SK-N-MC (cell line): ENCODE measurements around the gene SLC22A16.

Experiments
- EZH2 ChIP-seq: fragments of 200-600 bp; sonication (generic); IDR thresholded peaks from one replicate; pipeline ENCODE4 v1.6.1; 2017; ENCODE audit warnings: antibody characterized with exemption
- POLR2AphosphoS5 ChIP-seq: IDR thresholded peaks from 2 replicates; pipeline ENCODE4 v1.6.1; 2012; ENCODE audit warnings: mild to moderate bottlenecking, low read depth, low read length, borderline replicate concordance

GRCh38 chr6:110447761-110448160 lies 28.7 kb downstream of the SLC22A16 start:
- TF ChIP-seq EZH2 (no peak), POLR2AphosphoS5 (no peak)
